Activated CD4-positive, alpha-beta memory T cell treated with anti-CD3 and anti-CD28 coated beads, Interleukin-2, amount 10 ng/mL, durations not matched to agents 7 days and 5 days (primary cell): ENCODE data around the gene GTPBP4. TPM values are rescaled to one million over a fixed set of nuclear protein-coding genes. Genes with fewer than 3 reads are reported as not detected.
"Not testable (repeated sequence)": the region's sequence is repeated elsewhere in the genome, so short reads cannot be mapped to it uniquely, and the experiment has no call there.

Experiments used
- CTCF ChIA-PET: fragments of 350-600 bp; sonication (Branson Sonifier 250); formaldehyde crosslinking; loops from one replicate; lab custom pipeline; 2021; ENCODE audit warnings: antibody characterized with exemption, inconsistent platforms; lab: Charles Lee
- POLR2A ChIA-PET: fragments of 350-600 bp; sonication (Branson Sonifier 250); formaldehyde crosslinking; loops from one replicate; lab custom pipeline; 2021; ENCODE audit warnings: antibody characterized with exemption; lab: Charles Lee
- DNase-seq: peaks from one replicate; pipeline ENCODE4 v3.0.0-alpha.2; 2020
- H3K27ac Mint-ChIP-seq: one replicate; pipeline ENCODE4 v1.8.0; 2021; ENCODE audit warnings: mild to moderate bottlenecking, mixed read lengths
- H3K27me3 Mint-ChIP-seq: one replicate; pipeline ENCODE4 v1.8.0; 2021; ENCODE audit warnings: mixed read lengths
- H3K36me3 Mint-ChIP-seq: one replicate; pipeline ENCODE4 v1.8.0; 2021; ENCODE audit warnings: low read depth, mixed read lengths
- H3K4me1 Mint-ChIP-seq: one replicate; pipeline ENCODE4 v1.8.0; 2021; ENCODE audit warnings: mixed read lengths
- H3K4me3 Mint-ChIP-seq: one replicate; pipeline ENCODE4 v1.8.0; 2021; ENCODE audit warnings: mild to moderate bottlenecking, mixed read lengths
- H3K9me3 Mint-ChIP-seq: one replicate; pipeline ENCODE4 v1.8.0; 2021; ENCODE audit warnings: mixed read lengths
- total RNA-seq, 2 experiments: library from RNA; stranded (reverse); gene quantifications; one replicate each; pipeline ENCODE4 v1.2.3, GENCODE V29; 2021

GTPBP4 gene
- total RNA-seq, 2 experiments from 2014 or later, result 50.9 to 59.6 TPM

- Mint-ChIP-seq H3K27me3 (no peaks in the 10 kb centered on the region), H3K36me3 (peaks cover 79% of the 10 kb centered on the region), H3K9me3 (peaks cover 6% of the 10 kb centered on the region), H3K4me1 (peaks cover 4% of the 10 kb centered on the region), H3K4me3 (no peak overlapping the region), H3K27ac (no peak overlapping the region)
- CTCF ChIA-PET, result interaction anchor here (1.1 kb wide), 1 partner anchor 47 kb away, joined by 3 read pairs; no protein-coding TSS in a partner anchor
- no peak for DNase-seq
- POLR2A ChIA-PET, result interaction anchor here (0.9 to 1.1 kb wide), 2 partner anchors 14 to 16 kb away, joined by 3 to 4 read pairs; no protein-coding TSS in a partner anchor
Measured at GRCh38 chr10:1003884-1004670, 15.8 kb downstream of the GTPBP4 start.

GRCh38 chr10:1006573-1006972, 18.3 kb downstream of the GTPBP4 start:
- POLR2A ChIA-PET, result interaction anchor here (1.0 kb wide), 1 partner anchor 67 kb away, joined by 3 read pairs; no protein-coding TSS in a partner anchor
- no peak for DNase-seq
- Mint-ChIP-seq H3K36me3 (peaks cover 83% of the 10 kb centered on the region), H3K27ac (no peak overlapping the region), H3K27me3 (no peaks in the 10 kb centered on the region), H3K4me3 (no peak overlapping the region), H3K4me1 (peaks cover 14% of the 10 kb centered on the region), H3K9me3 (peaks cover 6% of the 10 kb centered on the region)
- CTCF ChIA-PET, result no interaction called here

- H3K4me1 Mint-ChIP-seq, result peaks cover 12% of the 10 kb centered on the region
- no peaks in the 10 kb centered on the region for H3K27me3 Mint-ChIP-seq
- peaks cover 3% of the 10 kb centered on the region for H3K9me3 Mint-ChIP-seq
- no peak for DNase-seq
- no peak overlapping the region for H3K4me3 Mint-ChIP-seq
- CTCF ChIA-PET, result no interaction called here
- H3K36me3 Mint-ChIP-seq, result peaks cover 85% of the 10 kb centered on the region
- POLR2A ChIA-PET, result interaction anchor here (1.0 kb wide), 1 partner anchor 66 kb away, joined by 3 read pairs; no protein-coding TSS in a partner anchor
- no peak overlapping the region for H3K27ac Mint-ChIP-seq
Measured at GRCh38 chr10:1007583-1007982, 19.3 kb downstream of the GTPBP4 start.

- H3K27ac Mint-ChIP-seq, result peak overlapping the region; percentile 18
Measured at GRCh38 chr10:1009071-1009494, 20.8 kb downstream of the GTPBP4 start.

GRCh38 chr10:1009947-1010346, 21.7 kb downstream of the GTPBP4 start:
- peaks cover 84% of the 10 kb centered on the region for H3K36me3 Mint-ChIP-seq
- peaks cover 12% of the 10 kb centered on the region for H3K4me1 Mint-ChIP-seq
- DNase-seq, CTCF ChIA-PET, H3K9me3 Mint-ChIP-seq, H3K4me3 Mint-ChIP-seq, H3K27me3 Mint-ChIP-seq: not testable (repeated sequence)
- POLR2A ChIA-PET, result interaction anchor here (1.5 kb wide), 1 partner anchor 78 kb away, joined by 3 read pairs; the partner anchor contains the start of gene LARP4B
- peak overlapping the region; percentile 54 for H3K27ac Mint-ChIP-seq

More at GRCh38 chr10:1009071-1009494, 20.8 kb downstream of the GTPBP4 start:
- Mint-ChIP-seq H3K27me3 (no peaks in the 10 kb centered on the region), H3K36me3 (peaks cover 80% of the 10 kb centered on the region), H3K9me3 (no peaks in the 10 kb centered on the region), H3K4me1 (peaks cover 12% of the 10 kb centered on the region), H3K4me3 (no peak overlapping the region)
- ChIA-PET POLR2A (interaction anchor here (1.5 kb wide), 1 partner anchor 78 kb away, joined by 3 read pairs; the partner anchor contains the start of gene LARP4B), CTCF (no interaction called here)
- no peak for DNase-seq

GRCh38 chr10:1010703-1011102, 22.5 kb downstream of the GTPBP4 start:
- H3K36me3 Mint-ChIP-seq, result peaks cover 79% of the 10 kb centered on the region
- no peak overlapping the region for H3K27ac Mint-ChIP-seq
- ChIA-PET POLR2A (no interaction called here), CTCF (no interaction called here)
- H3K4me1 Mint-ChIP-seq, result peaks cover 12% of the 10 kb centered on the region
- no peak for DNase-seq
- no peaks in the 10 kb centered on the region for H3K27me3 Mint-ChIP-seq
- no peaks in the 10 kb centered on the region for H3K9me3 Mint-ChIP-seq
- no peak overlapping the region for H3K4me3 Mint-ChIP-seq

GRCh38 chr10:1011696-1012095, 23.5 kb downstream of the GTPBP4 start:
- Mint-ChIP-seq H3K36me3 (peaks cover 80% of the 10 kb centered on the region), H3K27ac (no peak overlapping the region), H3K27me3 (no peaks in the 10 kb centered on the region), H3K4me1 (peaks cover 12% of the 10 kb centered on the region), H3K9me3 (no peaks in the 10 kb centered on the region), H3K4me3 (no peak overlapping the region)
- POLR2A ChIA-PET, result no interaction called here
- DNase-seq, result no peak
- CTCF ChIA-PET, result no interaction called here

GRCh38 chr10:1015688-1016087, 27.5 kb downstream of the GTPBP4 start:
- ChIA-PET POLR2A (no interaction called here), CTCF (no interaction called here)
- Mint-ChIP-seq H3K4me3 (no peak overlapping the region), H3K27ac (no peak overlapping the region), H3K36me3 (peaks cover 75% of the 10 kb centered on the region), H3K27me3 (no peaks in the 10 kb centered on the region), H3K4me1 (no peaks in the 10 kb centered on the region), H3K9me3 (no peaks in the 10 kb centered on the region)
- no peak for DNase-seq

GRCh38 chr10:1019362-1019761, 31.1 kb downstream of the GTPBP4 start:
- POLR2A ChIA-PET, result interaction anchor here (0.7 to 1.4 kb wide), 2 partner anchors 9 to 30 kb away, joined by 3 to 4 read pairs; partner anchors contain the start of gene IDI1
- no peaks in the 10 kb centered on the region for H3K27me3 Mint-ChIP-seq
- peaks cover 45% of the 10 kb centered on the region for H3K36me3 Mint-ChIP-seq

GRCh38 chr10:1020460-1020859, 32.2 kb downstream of the GTPBP4 start:
- no peaks in the 10 kb centered on the region for H3K4me1 Mint-ChIP-seq
- no peaks in the 10 kb centered on the region for H3K9me3 Mint-ChIP-seq
- ChIA-PET POLR2A (interaction anchor here (1.0 to 1.4 kb wide), 2 partner anchors 16 to 28 kb away, joined by 3 read pairs; partner anchors contain the start of gene IDI1), CTCF (no interaction called here)
- no peak overlapping the region for H3K27ac Mint-ChIP-seq
- H3K36me3 Mint-ChIP-seq, result peaks cover 39% of the 10 kb centered on the region
- DNase-seq, result no peak
- H3K27me3 Mint-ChIP-seq, result no peaks in the 10 kb centered on the region
- no peak overlapping the region for H3K4me3 Mint-ChIP-seq

More at GRCh38 chr10:1019362-1019761, 31.1 kb downstream of the GTPBP4 start:
- H3K4me1 Mint-ChIP-seq, result no peaks in the 10 kb centered on the region
- CTCF ChIA-PET, result interaction anchor here (0.6 kb wide), 1 partner anchor 560 kb away, joined by 3 read pairs; no protein-coding TSS in a partner anchor
- no peak overlapping the region for H3K27ac Mint-ChIP-seq
- H3K4me3 Mint-ChIP-seq, result no peak overlapping the region
- DNase-seq, result no peak
- no peaks in the 10 kb centered on the region for H3K9me3 Mint-ChIP-seq

- CTCF ChIA-PET, result no interaction called here
- no peak for DNase-seq
- Mint-ChIP-seq H3K27ac (no peak overlapping the region), H3K36me3 (peaks cover 36% of the 10 kb centered on the region), H3K4me1 (no peaks in the 10 kb centered on the region), H3K9me3 (no peaks in the 10 kb centered on the region), H3K4me3 (no peak overlapping the region), H3K27me3 (no peaks in the 10 kb centered on the region)
- POLR2A ChIA-PET, result no interaction called here
Measured at GRCh38 chr10:1020958-1021357, 32.7 kb downstream of the GTPBP4 start.

GRCh38 chr10:1022413-1022812, 34.2 kb downstream of the GTPBP4 start:
- Mint-ChIP-seq H3K27ac (no peak overlapping the region), H3K4me3 (no peak overlapping the region), H3K27me3 (no peaks in the 10 kb centered on the region), H3K9me3 (no peaks in the 10 kb centered on the region), H3K4me1 (no peaks in the 10 kb centered on the region), H3K36me3 (peaks cover 23% of the 10 kb centered on the region)
- POLR2A ChIA-PET, result no interaction called here
- CTCF ChIA-PET, result no interaction called here
- DNase-seq, result no peak

GRCh38 chr10:1024103-1024502, 35.9 kb downstream of the GTPBP4 start:
- Mint-ChIP-seq H3K36me3 (peaks cover 13% of the 10 kb centered on the region), H3K4me1 (no peaks in the 10 kb centered on the region), H3K27me3 (no peaks in the 10 kb centered on the region), H3K9me3 (no peaks in the 10 kb centered on the region), H3K27ac (no peak overlapping the region), H3K4me3 (no peak overlapping the region)
- CTCF ChIA-PET, result no interaction called here
- POLR2A ChIA-PET, result no interaction called here
- DNase-seq, result no peak
